ENCODE results near the gene GRPEL2.

DNA sequence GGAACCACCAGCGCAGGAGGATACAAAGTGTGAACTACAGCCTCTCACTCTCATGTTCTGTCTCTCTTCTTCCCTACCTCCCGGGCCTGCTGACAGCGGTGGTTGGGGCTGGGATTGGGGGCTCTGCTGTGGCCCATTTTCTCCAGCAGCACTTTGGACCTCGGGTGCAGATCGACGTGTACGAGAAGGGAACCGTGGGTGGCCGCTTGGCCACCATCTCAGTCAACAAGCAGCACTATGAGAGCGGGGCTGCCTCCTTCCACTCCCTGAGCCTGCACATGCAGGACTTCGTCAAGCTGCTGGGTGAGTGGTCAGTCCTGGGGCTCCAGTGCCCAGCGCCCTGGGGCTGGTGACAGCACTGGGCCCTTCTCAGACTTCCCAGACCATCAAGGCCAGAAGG lies 17.2 kb downstream of the GRPEL2 start:
- TF ChIP-seq, protein P1, sequence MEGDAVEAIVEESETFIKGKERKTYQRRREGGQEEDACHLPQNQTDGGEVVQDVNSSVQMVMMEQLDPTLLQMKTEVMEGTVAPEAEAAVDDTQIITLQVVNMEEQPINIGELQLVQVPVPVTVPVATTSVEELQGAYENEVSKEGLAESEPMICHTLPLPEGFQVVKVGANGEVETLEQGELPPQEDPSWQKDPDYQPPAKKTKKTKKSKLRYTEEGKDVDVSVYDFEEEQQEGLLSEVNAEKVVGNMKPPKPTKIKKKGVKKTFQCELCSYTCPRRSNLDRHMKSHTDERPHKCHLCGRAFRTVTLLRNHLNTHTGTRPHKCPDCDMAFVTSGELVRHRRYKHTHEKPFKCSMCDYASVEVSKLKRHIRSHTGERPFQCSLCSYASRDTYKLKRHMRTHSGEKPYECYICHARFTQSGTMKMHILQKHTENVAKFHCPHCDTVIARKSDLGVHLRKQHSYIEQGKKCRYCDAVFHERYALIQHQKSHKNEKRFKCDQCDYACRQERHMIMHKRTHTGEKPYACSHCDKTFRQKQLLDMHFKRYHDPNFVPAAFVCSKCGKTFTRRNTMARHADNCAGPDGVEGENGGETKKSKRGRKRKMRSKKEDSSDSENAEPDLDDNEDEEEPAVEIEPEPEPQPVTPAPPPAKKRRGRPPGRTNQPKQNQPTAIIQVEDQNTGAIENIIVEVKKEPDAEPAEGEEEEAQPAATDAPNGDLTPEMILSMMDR (IDR thresholded peaks at IDR 0.05): no peak
- TF ChIP-seq EZH2 (IDR thresholded peaks at IDR 0.05) (no peak), EZH2phosphoT487 (IDR thresholded peaks at IDR 0.05) (no peak)

All from neural progenitor cell (in vitro differentiated cells).